T47D (cell line): ENCODE data around the gene ZNF346.

ENCODE experiments used
- DNase-seq, 2 experiments: peaks; one replicate each; pipeline versions ENCODE4 v3.0.0 to v3.0.0-alpha.2; 2011 to 2012; ENCODE audit warnings: low read depth in 1 of 2, low spot score in 1 of 2
- JUND ChIP-seq: IDR thresholded peaks from 2 replicates; pipeline ENCODE4 v1.6.1; 2012; ENCODE audit warnings: low read depth
- in situ Hi-C: cut with HindIII; loops from 2 replicates; pipeline ENCODE4 v1.10.0; 2016; ENCODE audit warnings: low sequenced_read_pairs, low pct_unique_long_range_greater_than_20kb

ZNF346 gene

DNA sequence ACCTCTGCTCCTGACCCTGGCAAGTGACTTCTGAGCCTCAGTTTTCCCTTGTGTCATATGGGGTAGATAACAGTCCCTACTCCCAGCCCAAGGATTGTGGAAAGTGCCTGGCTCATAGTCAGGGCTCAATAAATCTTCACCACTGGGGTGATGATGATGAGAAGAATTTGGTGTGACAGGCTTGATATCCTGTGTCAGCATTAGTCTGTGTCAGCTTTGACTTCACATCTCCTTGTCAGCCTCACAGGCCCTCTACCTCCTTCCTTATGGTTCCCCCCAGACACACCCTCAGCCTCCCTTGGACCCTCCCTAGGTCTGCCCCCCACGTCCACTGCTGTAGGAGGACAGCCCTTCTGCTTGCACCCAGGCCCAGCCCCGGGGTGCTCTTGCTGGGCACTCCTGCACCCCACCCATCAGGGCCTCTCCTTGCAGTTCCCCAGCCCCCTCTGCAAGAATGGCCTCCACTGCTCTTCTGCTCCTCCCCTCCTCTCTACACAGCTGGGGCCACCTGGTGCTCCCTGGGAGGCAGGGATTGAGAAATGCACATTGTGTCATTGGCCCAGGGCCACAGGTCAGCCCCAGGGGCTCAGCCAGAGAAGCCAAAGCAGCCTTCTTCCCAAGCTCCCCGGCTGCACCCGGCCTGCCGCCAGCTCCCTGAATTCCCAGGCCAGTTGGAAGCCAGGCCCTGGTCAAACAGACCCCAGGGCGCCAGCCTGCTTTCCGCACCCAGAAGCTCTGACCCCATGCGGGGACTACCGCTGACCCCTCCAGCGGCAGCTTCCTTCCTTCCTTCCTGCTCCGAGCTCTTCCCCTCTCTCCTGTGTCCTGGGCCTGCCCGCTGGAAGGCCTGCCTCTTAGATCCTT, 72.0 kb downstream of the ZNF346 start:
- DNase-seq, result peak in 1 of 2 experiments; percentile 41
- in situ Hi-C loops, result no loop called here
- no peak for TF ChIP-seq JUND

- DNase-seq, result no peak
- in situ Hi-C loops, result no loop called here
- TF ChIP-seq JUND, result no peak
These were observed 72.7 kb downstream of the ZNF346 start for GRCh38 chr5:177095088-177095669.

GRCh38 chr5:177096162-177097015, 73.9 kb downstream of the ZNF346 start:
- no peak for TF ChIP-seq JUND

DNA sequence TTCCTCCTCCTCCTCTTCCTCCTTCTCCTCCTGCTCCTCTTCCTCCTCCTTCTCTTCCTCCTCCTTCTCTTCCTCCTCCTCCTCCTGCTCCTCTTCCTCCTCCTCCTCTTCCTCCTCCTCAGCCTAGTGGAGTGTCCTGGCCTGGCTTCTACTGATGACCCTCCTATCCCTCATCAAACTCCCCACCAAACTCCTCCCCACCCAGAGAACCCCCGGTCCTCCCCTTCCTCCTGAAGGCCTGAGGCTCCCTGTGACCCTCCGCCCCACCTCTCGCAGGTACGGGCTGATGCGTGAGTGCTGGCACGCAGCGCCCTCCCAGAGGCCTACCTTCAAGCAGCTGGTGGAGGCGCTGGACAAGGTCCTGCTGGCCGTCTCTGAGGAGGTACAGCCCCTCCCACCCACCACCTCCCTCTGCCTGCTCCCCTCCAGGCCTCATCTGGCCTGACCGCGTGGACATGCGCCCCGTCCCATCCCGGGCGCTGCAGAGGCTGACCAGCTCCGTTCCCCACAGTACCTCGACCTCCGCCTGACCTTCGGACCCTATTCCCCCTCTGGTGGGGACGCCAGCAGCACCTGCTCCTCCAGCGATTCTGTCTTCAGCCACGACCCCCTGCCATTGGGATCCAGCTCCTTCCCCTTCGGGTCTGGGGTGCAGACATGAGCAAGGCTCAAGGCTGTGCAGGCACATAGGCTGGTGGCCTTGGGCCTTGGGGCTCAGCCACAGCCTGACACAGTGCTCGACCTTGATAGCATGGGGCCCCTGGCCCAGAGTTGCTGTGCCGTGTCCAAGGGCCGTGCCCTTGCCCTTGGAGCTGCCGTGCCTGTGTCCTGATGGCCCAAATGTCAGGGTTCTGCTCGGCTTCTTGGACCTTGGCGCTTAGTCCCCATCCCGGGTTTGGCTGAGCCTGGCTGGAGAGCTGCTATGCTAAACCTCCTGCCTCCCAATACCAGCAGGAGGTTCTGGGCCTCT, 74.8 kb downstream of the ZNF346 start:
- in situ Hi-C loops, result no loop called here
- TF ChIP-seq JUND, result no peak

More at GRCh38 chr5:177096162-177097015, 73.9 kb downstream of the ZNF346 start:
- in situ Hi-C loops, result no loop called here
- no peak for DNase-seq

DNA sequence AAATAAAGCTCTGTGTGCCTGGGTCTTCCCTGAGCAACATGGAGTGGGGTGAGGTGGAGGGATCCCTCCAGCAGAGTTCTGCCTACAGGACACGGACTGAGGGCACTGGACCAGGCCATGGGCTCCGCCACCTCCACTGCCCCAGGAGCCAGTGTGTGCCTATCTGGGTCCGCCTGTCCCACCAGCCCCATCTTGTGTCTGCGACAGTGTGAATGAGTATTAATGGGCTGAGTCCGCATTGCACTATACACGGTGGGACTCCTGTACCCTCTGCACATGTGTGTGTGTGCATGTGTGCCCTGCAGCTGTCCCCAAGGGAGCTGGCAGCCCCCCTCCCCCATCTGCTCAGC, 75.6 kb downstream of the ZNF346 start:
- TF ChIP-seq JUND, result no peak
- no peak for DNase-seq
- in situ Hi-C loops, result no loop called here

More for the DNA sequence above, 74.8 kb downstream of the ZNF346 start:
- DNase-seq, result no peak

DNA sequence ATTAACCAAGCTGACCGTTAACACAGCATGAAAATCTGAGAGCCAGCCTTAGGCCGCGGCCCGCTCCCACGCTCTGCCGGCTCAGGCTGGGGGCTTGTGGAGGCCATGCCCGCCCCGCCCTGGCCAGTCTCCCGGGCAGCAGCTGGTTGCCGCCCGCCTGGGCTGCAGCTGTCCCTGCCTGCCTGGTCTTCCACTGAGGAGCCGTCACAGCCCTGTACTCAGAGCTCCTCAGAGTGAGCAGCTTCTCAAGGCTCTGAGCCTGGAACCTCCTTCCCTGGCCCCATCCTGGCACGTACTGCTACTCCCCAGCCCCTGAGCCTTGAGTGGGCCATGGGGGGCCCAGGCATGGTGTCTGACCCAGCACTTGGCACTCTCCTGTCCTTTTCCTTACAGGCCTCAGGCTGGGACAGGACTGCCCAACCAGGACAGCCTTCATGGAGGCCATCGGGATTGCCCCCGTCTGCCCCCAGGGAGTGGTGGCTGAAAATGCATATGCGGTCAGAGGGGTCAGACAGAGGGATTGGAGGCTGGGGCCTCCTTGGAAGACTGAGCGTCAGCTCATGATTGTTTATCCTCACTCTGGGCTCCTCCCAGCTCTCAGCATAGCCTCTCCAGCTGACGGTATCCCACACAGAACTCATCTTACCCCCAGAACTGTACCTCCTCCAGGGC, 76.1 kb downstream of the ZNF346 start:
- in situ Hi-C loops, result no loop called here
- no peak for TF ChIP-seq JUND

DNA sequence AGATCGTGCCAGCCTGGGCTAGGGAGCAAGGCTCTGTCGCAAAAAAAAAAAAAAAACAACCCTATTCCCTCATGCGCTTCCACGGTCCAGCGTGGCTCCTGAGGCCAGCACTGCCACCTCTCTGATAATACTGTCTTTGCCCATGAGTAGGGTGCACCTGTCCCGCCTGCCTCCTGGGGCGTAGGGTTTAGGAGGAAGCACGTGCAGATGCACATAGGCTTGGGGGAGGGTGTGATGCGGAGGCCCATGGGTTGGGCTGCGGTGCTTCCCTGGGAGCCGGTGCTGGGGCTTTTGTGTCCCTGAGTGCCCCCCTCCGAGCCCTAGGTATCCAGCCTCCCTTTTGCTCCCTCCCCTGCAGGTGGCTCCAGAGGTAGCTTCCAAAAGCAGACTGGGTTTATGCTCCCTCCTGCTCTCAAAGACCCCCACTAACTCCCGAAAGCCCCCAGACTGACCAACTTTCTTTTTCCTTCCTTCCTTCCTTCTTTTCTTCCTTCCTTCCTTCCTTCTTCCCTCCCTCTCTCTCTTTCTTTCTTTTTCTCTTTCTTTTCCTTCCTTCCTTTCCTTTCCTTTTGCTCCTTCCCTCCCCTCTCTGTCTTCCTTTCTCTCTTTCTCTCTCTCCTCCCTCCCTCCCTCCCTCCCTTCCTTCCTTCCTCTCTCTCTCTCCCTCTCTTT, 77.1 kb downstream of the ZNF346 start:
- in situ Hi-C loops, result no loop called here
- DNase-seq, result no peak
- no peak for TF ChIP-seq JUND

More for the DNA sequence above, 76.1 kb downstream of the ZNF346 start:
- DNase-seq, result no peak

GRCh38 chr5:177100714-177101121, 78.2 kb downstream of the ZNF346 start:
- no peak for DNase-seq
- in situ Hi-C loops, result no loop called here
- no peak for TF ChIP-seq JUND

DNA sequence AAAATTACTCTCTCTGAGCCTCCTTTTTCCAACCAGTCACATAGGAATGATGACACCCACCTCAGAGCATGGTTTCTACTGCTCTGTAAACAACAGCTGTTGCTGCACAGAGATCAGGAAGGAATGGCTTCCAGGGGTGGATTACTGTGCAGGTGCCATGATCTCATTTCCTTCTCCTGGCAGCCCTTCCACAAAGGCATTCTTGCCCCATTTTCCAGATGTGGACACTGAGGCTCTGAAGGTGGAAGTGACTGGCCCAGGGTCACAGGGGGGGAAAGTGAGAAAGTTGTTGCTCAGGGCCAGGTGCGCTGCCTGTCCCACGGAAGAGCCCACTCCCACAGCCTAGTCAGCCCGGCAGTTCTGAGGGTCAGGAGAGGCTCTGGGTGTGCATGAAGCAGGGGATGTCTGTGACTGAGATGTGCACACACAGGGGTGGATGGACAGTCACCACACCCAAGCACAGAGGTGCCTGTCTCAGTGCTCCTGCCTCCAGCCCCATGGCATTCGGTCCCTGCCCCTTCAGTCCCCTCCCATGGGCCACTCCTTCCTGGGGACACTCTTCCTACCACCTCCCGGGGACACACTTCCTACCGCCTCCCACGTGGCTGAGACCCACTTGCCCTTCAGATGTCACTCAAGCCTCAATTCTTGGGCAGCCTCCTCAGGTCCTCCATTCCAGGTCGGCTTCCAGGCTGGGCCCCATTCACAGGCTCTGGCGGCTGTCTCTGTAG, 81.2 kb downstream of the ZNF346 start:
- TF ChIP-seq JUND, result no peak
- no peak for DNase-seq
- in situ Hi-C loops, result no loop called here

DNA sequence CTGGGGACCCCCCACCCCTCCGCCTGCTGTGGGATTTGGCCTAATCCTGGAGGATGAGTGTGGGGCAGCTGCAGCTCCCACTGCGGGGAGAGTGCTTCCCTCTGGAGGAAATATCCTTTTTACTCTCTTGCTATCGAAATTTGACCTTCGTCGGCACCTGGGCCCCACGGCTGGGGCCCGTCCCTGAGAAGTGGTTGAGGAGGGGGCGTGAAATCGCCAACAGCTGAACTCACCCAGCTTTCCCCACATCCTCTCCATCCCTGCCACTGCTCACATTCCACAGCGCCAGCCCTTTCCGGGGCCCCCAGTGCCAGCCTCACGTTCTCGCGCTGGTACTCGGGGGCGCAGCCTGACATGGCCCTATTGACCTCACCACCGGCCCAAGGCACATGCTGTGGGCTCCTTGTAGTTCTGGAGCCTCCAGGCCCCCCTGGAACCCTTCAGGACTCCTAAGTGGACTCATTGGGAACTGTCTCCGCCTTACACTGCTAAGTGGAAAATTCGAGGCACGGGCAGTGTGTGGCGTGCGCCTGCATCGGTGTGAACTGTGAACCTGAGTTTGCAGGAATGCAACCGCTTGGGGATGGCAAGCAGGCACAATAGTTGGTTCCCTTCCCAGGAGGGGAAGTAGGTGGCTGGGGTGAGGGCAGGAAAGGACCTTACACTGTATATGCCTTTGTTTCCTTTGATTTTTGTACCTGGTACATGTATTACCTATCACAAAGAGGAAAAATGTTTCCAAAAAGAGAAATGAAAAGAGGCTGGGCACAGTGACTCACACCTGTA, 83.4 kb downstream of the ZNF346 start:
- TF ChIP-seq JUND, result no peak
- in situ Hi-C loops, result no loop called here
- no peak for DNase-seq
